K562 (cell line): Measurements from ENCODE around the gene PRICKLE2. TPM values are rescaled to one million over a fixed set of nuclear protein-coding genes. Genes with fewer than 3 reads are reported as not detected.

Experiments
- ATAC-seq: fragments of 200-7000 bp; cut with Tn5 transposase; 3 replicates; pipeline ENCODE4 v1.9.1; 2020; ENCODE audit warnings: moderate library complexity
- BruUV-seq: library from RNA; stranded (reverse); fragments of 400-500 nt; replicated peaks from 2 replicates; lab custom pipeline; 2021; lab: Mats Ljungman, UMichigan
- CTCF ChIA-PET: fragments of 300-600 bp; formaldehyde crosslinking; extraction: SDS; loops from one replicate; lab custom pipeline; 2021; ENCODE audit warnings: low intra/inter-chr PET ratio; lab: Yijun Ruan, JAX
- POLR2A ChIA-PET: fragments of 300-600, 350-650 bp; sonication (Branson Sonifier 250); formaldehyde crosslinking; extraction: SDS; loops from one replicate; lab custom pipeline; 2021; ENCODE audit warnings: antibody characterized with exemption, inconsistent platforms; lab: Yijun Ruan, JAX
- DNase-seq, 4 experiments: peaks; one replicate each; pipeline versions ENCODE4 v3.0.0 to v3.0.0-alpha.2; 2011 to 2018; ENCODE audit warnings: low spot score in 3 of 4, mixed read lengths in 3 of 4; ENCODE audit errors: extremely low read depth in 1 of 4
- FAIRE-seq: peaks from 2 replicates; lab custom pipeline; 2011; peaks lifted over from hg19 to GRCh38; lab: Jason Lieb, UNC
- H2AFZ ChIP-seq: 2 replicates; pipeline ENCODE4 v1.6.0; 2011; ENCODE audit warnings: low read depth, low read length, control low read depth, inconsistent platforms
- H3K27ac ChIP-seq: fragments of 200-600 bp; 3 replicates; pipeline ENCODE4 v1.8.0; 2011; ENCODE audit warnings: low read depth, mild to moderate bottlenecking, control low read depth, inconsistent platforms, low read length, moderate library complexity, mixed read lengths; ENCODE audit errors: extremely low read depth
- H3K27me3 ChIP-seq, 2 experiments: fragments of 300-600 bp in 1 of 2; 2 replicates in 1 of 2; 3 replicates in 1 of 2; pipeline versions ENCODE4 v1.6.0 to v1.8.0; 2011; ENCODE audit warnings: inconsistent platforms in 2 of 2, low read length in 2 of 2, mild to moderate bottlenecking in 1 of 2, mixed read lengths in 1 of 2, moderate library complexity in 1 of 2; ENCODE audit not compliant: control insufficient read depth in 2 of 2, insufficient read depth in 2 of 2
- H3K36me3 ChIP-seq: fragments of 300-600 bp; 3 replicates; pipeline ENCODE4 v1.8.0; 2011; ENCODE audit warnings: mild to moderate bottlenecking, low read length, inconsistent platforms; ENCODE audit not compliant: control insufficient read depth, insufficient read depth
- H3K4me1 ChIP-seq, 2 experiments: fragments of 200-600 bp in 1 of 2; replicated peaks in 1 of 2; 2 replicates in 1 of 2; 3 replicates in 1 of 2; pipeline versions ENCODE4 v1.5.1 to v1.8.0; 2011; ENCODE audit warnings: inconsistent platforms in 2 of 2, low read length in 2 of 2, mild to moderate bottlenecking in 1 of 2, mixed read lengths in 1 of 2, moderate library complexity in 1 of 2; ENCODE audit not compliant: control insufficient read depth in 2 of 2, insufficient read depth in 2 of 2
- H3K4me2 ChIP-seq: 2 replicates; pipeline ENCODE4 v1.6.1; 2011; ENCODE audit warnings: low read length, control low read depth, inconsistent platforms, mixed read lengths; ENCODE audit not compliant: insufficient read depth
- H3K4me3 ChIP-seq: fragments of 200-600 bp; sonication (generic), shearing (Covaris generic); 2 replicates; pipeline ENCODE4 v1.5.1; 2016; ENCODE audit warnings: control low read depth, inconsistent platforms
- H3K79me2 ChIP-seq: fragments of 200-600 bp; 3 replicates; pipeline ENCODE4 v1.8.0; 2011; ENCODE audit warnings: low read length, inconsistent platforms; ENCODE audit not compliant: control insufficient read depth, insufficient read depth
- H3K9ac ChIP-seq, 2 experiments: 2 replicates each; pipeline versions ENCODE4 v1.6.0 to v1.6.1; 2011; ENCODE audit warnings: low read depth in 2 of 2, low read length in 2 of 2, control low read depth in 1 of 2, inconsistent platforms in 1 of 2, mild to moderate bottlenecking in 1 of 2, mixed read lengths in 1 of 2; ENCODE audit not compliant: insufficient read depth in 1 of 2
- H3K9me1 ChIP-seq: one replicate; pipeline ENCODE4 v1.6.0; 2011; ENCODE audit warnings: inconsistent platforms, mild to moderate bottlenecking, low read length, moderate library complexity; ENCODE audit not compliant: control insufficient read depth, insufficient read depth
- H3K9me3 ChIP-seq: replicated peaks from 2 replicates; pipeline ENCODE4 v1.5.1; 2011; ENCODE audit warnings: low read depth, low read length, inconsistent platforms; ENCODE audit not compliant: control insufficient read depth, insufficient read depth
- H4K20me1 ChIP-seq: replicated peaks from 2 replicates; pipeline ENCODE4 v1.6.1; 2011; ENCODE audit warnings: low read length, inconsistent platforms, mixed read lengths; ENCODE audit not compliant: control insufficient read depth, insufficient read depth
- BRF1 ChIP-seq: IDR thresholded peaks from 3 replicates; pipeline ENCODE4 v1.6.1; 2011; ENCODE audit warnings: borderline replicate concordance, mild to moderate bottlenecking; ENCODE audit not compliant: insufficient read length; ENCODE audit errors: extremely low read depth
- CCNT2 ChIP-seq: IDR thresholded peaks from 2 replicates; pipeline ENCODE4 v1.6.1; 2011; ENCODE audit warnings: borderline replicate concordance, low read depth, mild to moderate bottlenecking, moderate library complexity, mixed read lengths, low read length; ENCODE audit not compliant: insufficient read length; ENCODE audit errors: extremely low read depth
- CEBPB ChIP-seq: fragments of 450-650 bp; IDR thresholded peaks from 2 replicates; pipeline ENCODE4 v1.6.1; 2016; ENCODE audit warnings: missing genetic modification characterization, missing compliant biosample characterization
- NFYB ChIP-seq: IDR thresholded peaks from 2 replicates; pipeline ENCODE4 v1.6.1; 2011; ENCODE audit warnings: mild to moderate bottlenecking, moderate library complexity; ENCODE audit not compliant: insufficient read length; ENCODE audit errors: extremely low read depth
- RERE ChIP-seq: sonication (generic); formaldehyde crosslinking; IDR thresholded peaks from 2 replicates; pipeline ENCODE4 v1.8.0; 2023; ENCODE audit warnings: missing genetic modification reagents, mild to moderate bottlenecking, borderline replicate concordance
- SIX5 ChIP-seq, 2 experiments: IDR thresholded peaks; 2 replicates each; pipeline ENCODE4 v1.6.1; 2011; ENCODE audit warnings: low read length in 2 of 2, borderline replicate concordance in 1 of 2, low read depth in 1 of 2, mild to moderate bottlenecking in 1 of 2, moderate library complexity in 1 of 2; ENCODE audit not compliant: insufficient read depth in 1 of 2
- SLC30A9 ChIP-seq: fragments of 250-450 bp; sonication (Bioruptor Pico); IDR thresholded peaks from 2 replicates; pipeline ENCODE4 v1.8.0; 2022; ENCODE audit warnings: mild to moderate bottlenecking, moderate library complexity
- WGBS: fragments of 100-300 bp; shearing (Covaris generic); methylation state at CpG from one replicate; pipeline ENCODE4 v1.1.6; 2016; ENCODE audit warnings: low coverage, mixed read lengths; ENCODE audit not compliant: insufficient coverage; ENCODE audit errors: missing lambda C conversion rate; 5-methylcytosine and 5-hydroxymethylcytosine counted together
- in situ Hi-C: fragments of 300-500 bp; cut with MboI; formaldehyde crosslinking; loops from 4 replicates; pipeline ENCODE4 v1.15.0; 2018; ENCODE audit warnings: inconsistent platforms, mixed read lengths
- intact Hi-C: fragments of 100-400 bp; cut with micrococcal nuclease; formaldehyde crosslinking; loops from 2 replicates; pipeline ENCODE4 v1.14.2; 2022
- polyA plus RNA-seq, 8 experiments: library from polyadenylated mRNA; depleted of rRNA in 4 of 8; stranded (reverse) in 5 of 8; unstranded in 3 of 8; fragments of >200 nt; fragmentation: Nextera tagmentation in 2 of 8; fragmentation: Illumina TruSeq in 1 of 8; extraction: Ambion mirVana in 2 of 8; extraction: Trizol in 1 of 8; gene quantifications; 2 replicates each; pipeline versions ENCODE4 v1.2.1 to v1.2.3, GENCODE V29; 2011 to 2014; ENCODE audit warnings: inconsistent platforms in 1 of 8, missing spikeins in 1 of 8
- total RNA-seq, 7 experiments: library from RNA; depleted of rRNA in 6 of 7; stranded (reverse); fragments of >200 nt in 6 of 7; fragmentation: Illumina TruSeq in 2 of 7; extraction: Trizol in 2 of 7; gene quantifications; 2 replicates each; pipeline versions ENCODE4 v1.2.1 to v1.2.3, GENCODE V29; 2011 to 2021; ENCODE audit warnings: low replicate concordance in 1 of 7

Gene PRICKLE2
- total and polyA plus RNA-seq, 9 of the 15 experiments (the other 6 are each of a cell fraction or from before 2014, with no cell fraction given): 0.07 to 0.09 TPM; not detected in 7

GRCh38 chr3:64237083-64237482 is 11.8 kb upstream of the PRICKLE2 start:
- H3K4me3 ChIP-seq: no peak overlapping the region
- H4K20me1 ChIP-seq: no peaks in the 10 kb centered on the region
- intact Hi-C loops: no loop called here
- H3K27ac ChIP-seq: no peak overlapping the region
- CTCF ChIA-PET: no interaction called here
- H3K9ac ChIP-seq: no peak overlapping the region
- DNase-seq: no peak
- in situ Hi-C loops: no loop called here
- FAIRE-seq: no peak
- TF ChIP-seq CEBPB (tag): no peak
- no peak for TF ChIP-seq RERE
- no peak for TF ChIP-seq BRF1
- TF ChIP-seq SLC30A9 (CRISPR knock-in tag): no peak
- no peak for TF ChIP-seq NFYB
- TF ChIP-seq SIX5 (IDR thresholded peaks at IDR 0.05; ENCODE audit: borderline replicate concordance in 1 of 2, insufficient read depth in 1 of 2, low read depth in 1 of 2, low read length in 2 of 2): no peak
- TF ChIP-seq CCNT2: no peak
- no peaks in the 10 kb centered on the region for H3K9me3 ChIP-seq
- no peak overlapping the region for H3K4me2 ChIP-seq
- no peaks in the 10 kb centered on the region for H3K27me3 ChIP-seq
- no peaks in the 10 kb centered on the region for H3K36me3 ChIP-seq
- no peak for ATAC-seq
- H3K9me1 ChIP-seq: no peaks in the 10 kb centered on the region
- H3K79me2 ChIP-seq: no peaks in the 10 kb centered on the region
- no TSS peak for BruUV-seq
- H2AFZ ChIP-seq: no peak overlapping the region
- POLR2A ChIA-PET: no interaction called here
- 0% methylated on average over 7 of the region's 7 CpGs for WGBS
- no peaks in the 10 kb centered on the region for H3K4me1 ChIP-seq
